CD4-positive, CD25-positive, alpha-beta regulatory T cell (primary cell): ENCODE results near the gene SMTNL1. TPM values are rescaled to one million over a fixed set of nuclear protein-coding genes. Genes with fewer than 3 reads are reported as not detected.
"Not testable (repeated sequence)": the region's sequence is repeated elsewhere in the genome, so short reads cannot be mapped to it uniquely, and the experiment has no call there.

Experiments used
- ATAC-seq, 2 donors: fragments of 150-1000 bp; cut with Tn5 transposase; one replicate each; pipeline ENCODE4 v1.10.0; 2021; ENCODE audit warnings: low read depth in 2 of 2, moderate number of reproducible peaks in 2 of 2, moderate library complexity in 1 of 2
- DNase-seq, 3 donors: peaks; one replicate each; pipeline versions ENCODE4 v3.0.0 to v3.0.0-alpha.2; 2012 to 2022; ENCODE audit warnings: mixed read lengths in 1 of 3
- H3K27ac ChIP-seq: one replicate; pipeline ENCODE4 v1.7.0; 2013; ENCODE audit warnings: mild to moderate bottlenecking, low read length; ENCODE audit not compliant: insufficient read depth, poor library complexity, severe bottlenecking
- H3K27me3 ChIP-seq: one replicate; pipeline ENCODE4 v1.7.0; 2013; ENCODE audit warnings: low read length; ENCODE audit not compliant: control insufficient read depth, insufficient read depth
- H3K36me3 ChIP-seq: one replicate; pipeline ENCODE4 v1.7.0; 2013; ENCODE audit warnings: mild to moderate bottlenecking, low read length, moderate library complexity; ENCODE audit not compliant: control insufficient read depth, insufficient read depth
- H3K4me1 ChIP-seq: 2 replicates; pipeline ENCODE4 v1.7.0; 2013; ENCODE audit warnings: mild to moderate bottlenecking, low read length; ENCODE audit not compliant: insufficient read depth, control insufficient read depth, poor library complexity, severe bottlenecking
- H3K4me3 ChIP-seq: one replicate; pipeline ENCODE4 v1.7.0; 2013; ENCODE audit warnings: low read depth, mild to moderate bottlenecking, low read length, moderate library complexity
- H3K9me3 ChIP-seq, 2 experiments: 1 replicate in 1 of 2; 2 replicates in 1 of 2; pipeline ENCODE4 v1.7.0; 2013; ENCODE audit warnings: low read length in 2 of 2, mild to moderate bottlenecking in 1 of 2, moderate library complexity in 1 of 2; ENCODE audit not compliant: control insufficient read depth in 2 of 2
- H3K27ac Mint-ChIP-seq, 3 donors: one replicate each; pipeline ENCODE4 v1.8.0; 2020 to 2022; ENCODE audit warnings: mild to moderate bottlenecking in 3 of 3, mixed read lengths in 3 of 3, moderate library complexity in 2 of 3
- H3K27me3 Mint-ChIP-seq: one replicate; pipeline ENCODE4 v1.8.0; 2022; ENCODE audit warnings: mild to moderate bottlenecking, mixed read lengths
- H3K36me3 Mint-ChIP-seq: one replicate; pipeline ENCODE4 v1.8.0; 2020; ENCODE audit warnings: mixed read lengths
- H3K4me1 Mint-ChIP-seq, 4 donors: one replicate each; pipeline ENCODE4 v1.8.0; 2020 to 2022; ENCODE audit warnings: mixed read lengths in 4 of 4, mild to moderate bottlenecking in 1 of 4
- H3K4me3 Mint-ChIP-seq, 4 donors: one replicate each; pipeline ENCODE4 v1.8.0; 2020 to 2022; ENCODE audit warnings: mild to moderate bottlenecking in 4 of 4, mixed read lengths in 4 of 4, moderate library complexity in 3 of 4
- H3K9me3 Mint-ChIP-seq, 7 donors: one replicate each; pipeline ENCODE4 v1.8.0; 2020 to 2022; ENCODE audit warnings: mixed read lengths in 7 of 7, mild to moderate bottlenecking in 3 of 7, moderate library complexity in 2 of 7
- polyA plus RNA-seq, 4 donors: library from polyadenylated mRNA; unstranded; fragments of 300-500 nt; fragmentation: Illumina TruSeq; gene quantifications; one replicate each; pipeline ENCODE4 v1.2.3, GENCODE V29; 2021
- total RNA-seq: library from RNA; stranded (reverse); gene quantifications from one replicate; pipeline ENCODE4 v1.2.3, GENCODE V29; 2022

Gene SMTNL1
- total and polyA plus RNA-seq, 5 donors from 2014 or later, result 0.21 to 0.36 TPM; not detected in 3

GRCh38 chr11:57527056-57527631, 10.3 kb upstream of the SMTNL1 start:
- Mint-ChIP-seq H3K27me3 (no peaks in the 10 kb centered on the region), H3K36me3 (peaks cover 5% of the 10 kb centered on the region), H3K4me3 (peak overlapping the region in 2 of 4 donors; percentile 55 to 79), H3K4me1 (peaks cover 7 to 36% (median 21%) of the 10 kb centered on the region in 4 donors), H3K27ac (peak overlapping the region in 1 of 3 donors; percentile 56), H3K9me3 (no peaks in the 10 kb centered on the region)
- H3K27me3 ChIP-seq, result no peaks in the 10 kb centered on the region
- no peak overlapping the region for H3K4me3 ChIP-seq
- H3K36me3 ChIP-seq, result peaks cover 6% of the 10 kb centered on the region
- H3K27ac ChIP-seq, result no peak overlapping the region
- no peaks in the 10 kb centered on the region for H3K9me3 ChIP-seq
- peaks cover 23% of the 10 kb centered on the region for H3K4me1 ChIP-seq
- DNase-seq (peak; percentile 55 to 75 (median 68)), ATAC-seq (no peak)

GRCh38 chr11:57529012-57529411, 8.4 kb upstream of the SMTNL1 start:
- Histone ChIP-seq H3K27ac (no peak overlapping the region), H3K4me1 (peaks cover 23% of the 10 kb centered on the region), H3K27me3 (no peaks in the 10 kb centered on the region), H3K9me3 (no peaks in the 10 kb centered on the region), H3K36me3 (peaks cover 6% of the 10 kb centered on the region), H3K4me3 (no peak overlapping the region)
- Mint-ChIP-seq H3K27me3 (no peaks in the 10 kb centered on the region), H3K4me3 (peak overlapping the region in 1 of 4 donors; percentile 85), H3K4me1 (peaks cover 8 to 36% (median 21%) of the 10 kb centered on the region in 4 donors), H3K36me3 (peaks cover 5% of the 10 kb centered on the region), H3K9me3 (no peaks in the 10 kb centered on the region), H3K27ac (no peak overlapping the region)
- DNase-seq (no peak), ATAC-seq (no peak)

GRCh38 chr11:57530215-57530595, 7.2 kb upstream of the SMTNL1 start:
- H3K27me3 ChIP-seq, result no peaks in the 10 kb centered on the region
- H3K9me3 ChIP-seq, result no peaks in the 10 kb centered on the region
- H3K36me3 ChIP-seq, result peaks cover 6% of the 10 kb centered on the region
- Mint-ChIP-seq H3K9me3 (no peaks in the 10 kb centered on the region), H3K4me1 (peaks cover 8 to 36% (median 21%) of the 10 kb centered on the region in 4 donors), H3K4me3 (peak overlapping the region; percentile 85 to 95 (median 93)), H3K27me3 (no peaks in the 10 kb centered on the region), H3K36me3 (peaks cover under 1% of the 10 kb centered on the region), H3K27ac (peak overlapping the region; percentile 92 to 98 (median 94))
- H3K4me3 ChIP-seq, result peak overlapping the region; percentile 91
- H3K27ac ChIP-seq, result peak overlapping the region; percentile 90
- H3K4me1 ChIP-seq, result peaks cover 23% of the 10 kb centered on the region
- DNase-seq, result no peak
- no peak for ATAC-seq

- peak; percentile 88 to 99 (median 95) for DNase-seq
- peaks cover 23% of the 10 kb centered on the region for H3K4me1 ChIP-seq
- H3K36me3 ChIP-seq, result peaks cover 6% of the 10 kb centered on the region
- peak; percentile 95 to 96 for ATAC-seq
- Mint-ChIP-seq H3K9me3 (no peaks in the 10 kb centered on the region), H3K27ac (peak within 1 kb of the TSS; percentile 92 to 98 (median 94)), H3K4me1 (peaks cover 8 to 36% (median 21%) of the 10 kb centered on the region in 4 donors), H3K27me3 (no peaks in the 10 kb centered on the region), H3K36me3 (no peaks in the 10 kb centered on the region), H3K4me3 (peak within 1 kb of the TSS; percentile 85 to 95 (median 93))
- no peaks in the 10 kb centered on the region for H3K9me3 ChIP-seq
- peak within 1 kb of the TSS; percentile 90 for H3K27ac ChIP-seq
- no peaks in the 10 kb centered on the region for H3K27me3 ChIP-seq
- peak within 1 kb of the TSS; percentile 91 for H3K4me3 ChIP-seq
Measured at GRCh38 chr11:57530596-57531507, 6.5 kb upstream of the SMTNL1 start, which contains the start of gene TIMM10. TIMM10 (minus strand) TSS chr11:57530754; CDS start chr11:57530189, 565 bp downstream.

GRCh38 chr11:57534449-57534848, 2.9 kb upstream of the SMTNL1 start:
- H3K4me1 ChIP-seq, result peaks cover 22% of the 10 kb centered on the region
- peaks cover 5 to 26% (median 15%) of the 10 kb centered on the region in 4 donors for H3K4me1 Mint-ChIP-seq
- peak overlapping the region in 1 of 4 donors; percentile 45 for H3K4me3 Mint-ChIP-seq
- not testable (repeated sequence) for H3K36me3 Mint-ChIP-seq, H3K27me3 Mint-ChIP-seq, H3K9me3 ChIP-seq, H3K9me3 Mint-ChIP-seq, H3K27ac Mint-ChIP-seq, DNase-seq, H3K27ac ChIP-seq, H3K4me3 ChIP-seq, ATAC-seq, H3K36me3 ChIP-seq, H3K27me3 ChIP-seq

GRCh38 chr11:57539342-57539741, 1.9 kb downstream of the SMTNL1 start:
- peaks cover 0 to 3% (median 1%) of the 10 kb centered on the region in 4 donors for H3K4me1 Mint-ChIP-seq
- no peak overlapping the region for H3K4me3 Mint-ChIP-seq
- DNase-seq (no peak), ATAC-seq (no peak)
- H3K36me3 ChIP-seq, result no peaks in the 10 kb centered on the region
- no peaks in the 10 kb centered on the region for H3K9me3 ChIP-seq
- peaks cover 16% of the 10 kb centered on the region for H3K36me3 Mint-ChIP-seq
- no peak overlapping the region for H3K27ac Mint-ChIP-seq
- H3K4me1 ChIP-seq, result no peaks in the 10 kb centered on the region
- H3K27ac ChIP-seq, result no peak overlapping the region
- H3K9me3 Mint-ChIP-seq, result no peaks in the 10 kb centered on the region
- H3K4me3 ChIP-seq, result no peak overlapping the region
- no peaks in the 10 kb centered on the region for H3K27me3 Mint-ChIP-seq
- H3K27me3 ChIP-seq, result no peaks in the 10 kb centered on the region

GRCh38 chr11:57541169-57541568, 3.8 kb downstream of the SMTNL1 start:
- ATAC-seq, result no peak
- H3K9me3 ChIP-seq, result no peaks in the 10 kb centered on the region
- H3K27ac ChIP-seq, result no peak overlapping the region
- Mint-ChIP-seq H3K27me3 (no peaks in the 10 kb centered on the region), H3K36me3 (peaks cover 14% of the 10 kb centered on the region), H3K4me1 (peaks cover 0 to 5% (median 3%) of the 10 kb centered on the region in 4 donors), H3K4me3 (no peak overlapping the region), H3K9me3 (no peaks in the 10 kb centered on the region), H3K27ac (no peak overlapping the region)
- no peaks in the 10 kb centered on the region for H3K27me3 ChIP-seq
- no peaks in the 10 kb centered on the region for H3K4me1 ChIP-seq
- no peak overlapping the region for H3K4me3 ChIP-seq
- H3K36me3 ChIP-seq, result no peaks in the 10 kb centered on the region
- DNase-seq, result no peak
